Fibroblast of gingiva (primary cell): ENCODE results near the gene UBC.
"Not testable (repeated sequence)": the region's sequence is repeated elsewhere in the genome, so short reads cannot be mapped to it uniquely, and the experiment has no call there.

ENCODE experiments used
- DNase-seq: peaks from one replicate; pipeline ENCODE4 v3.0.0-alpha.2; 2011; ENCODE audit warnings: low read depth

Gene UBC

GRCh38 chr12:124914392-124915238 is at the start of gene UBC:
Gene UBC (minus strand): TSS chr12:124914650. CDS start chr12:124913771, 879 bp downstream.
- DNase-seq = peak; percentile 97

DNA sequence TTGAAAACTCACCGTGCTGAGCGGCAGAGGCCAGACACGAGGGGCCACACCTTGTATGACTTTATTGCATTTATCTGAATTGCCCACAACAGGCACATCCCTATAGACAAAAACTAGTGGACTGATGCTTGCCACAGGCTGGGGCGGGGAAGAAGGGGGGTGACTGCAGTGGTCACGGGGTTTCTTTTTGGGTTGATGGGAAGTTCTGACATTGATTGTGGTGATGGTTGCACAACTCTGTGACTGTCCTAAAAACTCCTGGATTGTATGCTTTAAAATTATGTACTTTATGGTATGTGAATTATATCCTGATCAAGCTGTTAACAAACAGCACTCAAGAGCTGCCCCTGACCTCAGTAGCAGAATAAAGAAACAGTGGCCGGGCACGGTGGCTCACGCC is 48.8 kb upstream of the UBC start:
- DNase-seq = no peak

DNA sequence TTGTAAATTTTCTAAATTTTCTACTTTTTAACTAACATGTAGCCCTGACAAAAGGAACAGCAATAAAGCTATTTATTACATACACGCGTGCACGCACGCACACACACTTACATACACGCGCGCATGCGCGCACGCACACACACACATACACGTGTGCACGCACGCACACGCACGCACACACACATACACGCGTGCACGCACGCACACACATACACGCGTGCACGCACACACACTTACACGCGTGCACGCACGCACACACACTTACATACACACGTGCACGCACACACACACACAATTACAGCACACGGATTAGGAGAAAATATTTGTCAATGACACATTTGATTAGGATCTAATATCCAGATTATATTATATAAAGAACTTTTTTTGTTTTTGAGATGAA is 46.6 kb upstream of the UBC start:
- no peak for DNase-seq

DNA sequence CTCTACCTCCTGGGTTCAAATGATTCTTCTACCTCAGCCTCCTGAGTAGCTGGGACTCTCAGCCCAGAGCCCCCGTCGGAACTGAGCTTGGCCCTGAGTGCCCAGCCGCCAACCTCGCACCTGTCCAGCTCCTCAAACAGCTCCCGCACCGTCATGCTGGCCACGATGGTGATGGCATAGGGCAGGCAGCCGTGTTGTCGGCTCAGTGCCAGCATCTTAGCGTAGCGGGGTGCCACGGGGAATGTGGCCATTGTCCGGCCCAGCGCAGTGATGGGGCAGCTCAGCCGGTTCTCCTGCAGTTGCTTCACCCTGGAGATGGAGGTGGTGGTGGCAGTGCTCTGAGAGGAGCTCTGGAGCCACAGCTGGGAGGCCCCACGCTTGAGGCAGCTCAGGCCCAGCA is 42.1 kb upstream of the UBC start:
- no peak for DNase-seq

DNA sequence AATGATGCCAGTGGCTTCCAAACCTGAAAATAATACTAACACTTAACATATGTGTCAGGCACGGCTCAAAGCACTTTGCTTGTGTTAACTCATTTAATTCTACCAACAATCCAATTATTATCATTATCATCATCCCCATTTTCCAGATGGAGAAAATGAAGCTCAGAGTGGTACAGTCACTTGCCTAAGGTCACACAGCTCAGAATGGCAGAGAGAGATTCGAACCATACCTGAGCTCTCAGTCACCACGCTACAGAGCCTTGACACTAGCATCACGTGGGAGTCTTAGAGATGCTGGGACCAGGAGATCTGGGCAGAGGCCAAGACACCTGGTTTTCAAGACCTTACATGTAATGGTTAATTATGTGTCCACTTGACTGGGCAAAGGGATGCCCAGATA is 40.3 kb upstream of the UBC start:
- no peak for DNase-seq

DNA sequence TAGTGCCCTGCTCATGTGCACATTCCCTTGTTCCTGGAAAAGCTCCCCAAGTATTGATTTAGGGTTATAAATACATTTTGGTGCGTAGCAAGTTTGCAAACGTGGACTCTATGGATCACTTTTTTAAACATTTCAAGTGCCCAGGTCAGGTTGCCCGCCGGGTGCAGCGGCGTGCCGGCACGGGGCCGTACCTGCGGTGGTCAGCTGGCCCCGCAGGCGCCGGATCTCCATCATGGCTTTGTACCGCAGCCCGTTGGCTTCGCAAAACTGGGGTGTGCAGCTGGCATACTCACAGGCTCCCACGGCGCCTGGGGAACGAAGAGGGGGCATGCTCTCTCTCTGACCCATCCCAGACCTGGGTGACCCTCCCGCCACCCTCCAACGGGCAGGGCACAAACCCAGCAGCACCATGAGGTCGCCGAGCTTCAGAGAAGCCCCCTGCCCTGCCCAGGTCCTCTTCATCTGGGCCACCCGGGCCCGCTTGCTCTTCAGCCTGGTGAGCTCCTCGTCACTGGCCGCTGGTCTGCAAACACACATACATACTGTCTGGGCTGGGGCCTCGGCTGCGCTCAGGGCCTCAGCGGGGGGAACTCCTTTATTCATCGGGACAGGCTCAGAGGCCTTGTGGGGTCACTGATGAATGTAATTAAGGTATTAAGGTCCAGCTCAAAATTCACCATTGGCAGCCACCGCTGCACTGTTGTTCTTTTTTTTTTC is 39.4 kb upstream of the UBC start:
- no peak for DNase-seq

GRCh38 chr12:124952801-124953200 is 38.4 kb upstream of the UBC start:
- DNase-seq = no peak

GRCh38 chr12:124952295-124952694 is 37.8 kb upstream of the UBC start:
- DNase-seq = no peak

- no peak for DNase-seq
Measured at GRCh38 chr12:124949779-124950728, 35.6 kb upstream of the UBC start.

GRCh38 chr12:124949066-124949465 is 34.6 kb upstream of the UBC start:
- DNase-seq = no peak

- DNase-seq = no peak
Measured at GRCh38 chr12:124947561-124948398, 33.3 kb upstream of the UBC start.

GRCh38 chr12:124947013-124947412 is 32.6 kb upstream of the UBC start:
- no peak for DNase-seq

DNA sequence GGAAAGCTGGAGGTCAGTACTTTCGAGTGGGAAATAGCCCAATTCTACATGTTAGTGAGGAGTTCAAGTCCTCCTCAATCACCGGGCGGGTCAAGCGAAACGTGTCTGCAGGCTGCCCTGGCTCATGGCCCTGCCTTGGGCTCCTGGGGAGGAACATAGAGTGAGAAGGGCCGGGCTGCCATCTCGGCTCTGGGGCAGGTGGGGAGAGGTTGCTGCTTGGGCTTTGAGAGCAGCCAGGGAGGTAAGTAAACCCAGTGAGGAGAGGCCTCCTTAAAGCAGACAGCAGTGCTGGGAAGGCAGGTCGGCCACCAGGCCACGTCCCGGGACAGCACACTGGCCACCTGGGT is 32.0 kb upstream of the UBC start:
- no peak for DNase-seq

GRCh38 chr12:124941170-124941527 is 26.7 kb upstream of the UBC start:
- no peak for DNase-seq

GRCh38 chr12:124940393-124941169 is 26.1 kb upstream of the UBC start:
- DNase-seq = peak; percentile 86

- DNase-seq = no peak
Measured at GRCh38 chr12:124940143-124940392, 25.6 kb upstream of the UBC start.

GRCh38 chr12:124939421-124940142 is 25.1 kb upstream of the UBC start:
- peak; percentile 96 for DNase-seq

- peak; percentile 87 for DNase-seq
Measured at GRCh38 chr12:124939079-124939420, 24.6 kb upstream of the UBC start.

DNA sequence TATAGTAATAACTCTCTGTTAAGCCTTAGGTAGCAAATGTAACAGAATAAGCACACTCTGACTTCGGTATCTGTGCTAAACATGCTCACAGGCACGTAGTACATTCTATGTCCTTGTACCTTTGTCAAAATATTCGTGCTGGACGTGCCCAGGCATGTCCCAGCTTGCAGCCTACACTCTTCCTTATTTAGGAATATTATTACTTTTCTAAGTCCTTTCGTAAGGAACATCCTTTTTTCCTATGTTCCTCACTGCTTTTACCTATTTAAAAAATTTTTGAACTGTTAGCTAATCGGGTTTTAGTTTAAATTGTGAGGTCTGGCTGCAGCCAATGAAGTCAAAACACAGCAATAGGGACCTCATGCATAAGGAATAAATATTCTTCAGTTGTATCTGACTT is 24.1 kb upstream of the UBC start:
- DNase-seq = peak; percentile 24

DNA sequence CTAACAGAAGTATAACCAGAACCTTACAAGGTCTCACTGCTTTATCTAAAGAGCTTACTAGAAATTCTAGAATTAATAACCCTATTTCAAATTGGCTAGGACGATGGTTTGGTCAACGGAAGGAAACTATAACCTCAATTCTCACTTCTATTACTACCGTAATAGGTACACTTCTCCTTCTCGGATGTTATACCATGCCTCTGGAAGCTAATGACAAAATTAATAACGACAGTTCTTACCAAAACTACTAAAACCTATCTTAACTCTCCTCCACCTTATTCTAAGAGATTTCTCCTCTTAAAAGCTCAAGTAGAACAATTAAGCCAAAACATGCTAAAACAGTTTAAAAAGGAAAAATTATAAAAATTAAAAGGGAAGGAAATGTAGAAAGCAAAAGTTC is 23.7 kb upstream of the UBC start:
- DNase-seq = no peak

DNA sequence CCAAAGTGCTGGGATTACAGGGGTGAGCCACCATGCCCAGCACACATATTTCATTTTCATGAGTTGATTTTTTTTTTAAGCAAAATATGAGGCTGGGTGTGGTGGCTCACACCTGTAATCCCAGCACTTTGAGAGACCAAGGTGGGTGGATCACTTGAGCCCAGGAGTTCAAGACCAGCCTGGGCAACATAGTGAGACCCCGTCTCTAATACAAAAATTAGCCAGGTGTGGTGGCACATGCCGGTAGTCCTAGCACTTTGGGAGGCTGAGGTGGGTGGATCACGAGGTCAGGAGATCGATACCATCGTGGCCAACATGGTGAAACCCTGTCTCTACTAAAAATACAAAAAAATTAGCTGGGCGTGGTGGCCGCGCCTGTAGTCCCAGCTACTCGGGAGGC is 17.1 kb upstream of the UBC start:
- not testable (repeated sequence) for DNase-seq
